ENCODE results near the gene WDR75.

Gene WDR75

DNA sequence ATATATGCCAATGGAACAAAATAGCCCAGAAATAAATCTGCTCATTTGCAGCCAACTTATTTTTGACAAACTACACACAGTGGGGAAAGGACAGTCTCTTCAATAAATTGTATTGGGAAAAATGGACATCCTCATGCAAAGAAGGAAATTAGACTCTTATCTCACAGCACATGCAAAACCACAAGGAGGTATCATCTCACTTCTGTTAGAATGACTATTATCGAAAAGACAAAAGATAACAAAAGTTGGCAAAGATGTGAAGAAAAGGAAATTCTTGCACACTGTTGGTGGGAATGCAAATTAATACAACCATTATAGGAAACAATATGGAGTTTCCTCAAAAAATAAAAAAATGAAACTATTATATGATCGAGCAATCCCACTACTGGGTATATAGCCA lies 16.3 kb upstream of the WDR75 start:
- no peak for TF ChIP-seq GATA2 (IDR thresholded peaks at IDR 0.05; ENCODE audit: low read depth, low read length)
- no peak for TF ChIP-seq GATA3 (IDR thresholded peaks at IDR 0.05; ENCODE audit: low read depth, low read length)

DNA sequence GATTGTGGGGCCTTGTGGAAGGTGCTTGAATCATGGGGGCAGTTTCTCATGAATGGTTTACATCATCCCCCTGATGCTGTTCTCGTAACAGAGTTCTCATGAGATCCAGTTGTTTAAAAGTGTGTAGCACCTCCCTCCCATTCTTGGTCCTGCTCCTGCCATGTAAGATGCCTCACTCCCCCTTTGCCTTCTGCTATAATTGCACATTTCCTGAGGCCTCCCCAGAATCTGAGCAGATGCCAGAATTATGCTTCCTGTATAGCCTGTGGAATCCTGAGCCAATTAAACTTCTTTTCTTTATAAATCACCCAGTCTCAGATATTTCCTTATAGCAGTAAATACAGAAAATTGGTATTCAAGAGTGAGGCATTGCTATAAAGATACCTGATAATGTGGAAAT lies 15.6 kb upstream of the WDR75 start:
- TF ChIP-seq GATA3 (IDR thresholded peaks at IDR 0.05; ENCODE audit: low read depth, low read length) (no peak), GATA2 (IDR thresholded peaks at IDR 0.05; ENCODE audit: low read depth, low read length) (no peak)

DNA sequence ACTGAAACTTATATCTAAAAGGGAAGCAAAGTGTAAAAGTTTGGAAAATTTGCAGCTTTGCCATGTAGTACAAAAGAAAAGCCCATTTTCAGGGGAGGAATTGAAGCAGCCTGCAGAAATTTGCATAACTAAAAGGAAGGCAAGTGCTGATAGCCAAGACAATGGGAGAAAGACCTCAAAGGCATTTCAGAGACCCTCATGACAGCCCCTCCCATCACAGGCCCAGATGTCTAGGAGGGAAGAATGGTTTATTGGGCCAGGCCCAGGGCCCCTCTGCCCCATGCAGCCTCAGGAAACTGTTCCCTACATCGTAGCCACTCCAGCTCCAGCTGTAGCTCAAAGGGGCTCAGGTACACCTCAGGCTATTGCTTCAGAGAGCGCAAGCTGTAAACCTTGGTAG lies 14.4 kb upstream of the WDR75 start:
- no peak for TF ChIP-seq GATA3 (IDR thresholded peaks at IDR 0.05; ENCODE audit: low read depth, low read length)

DNA sequence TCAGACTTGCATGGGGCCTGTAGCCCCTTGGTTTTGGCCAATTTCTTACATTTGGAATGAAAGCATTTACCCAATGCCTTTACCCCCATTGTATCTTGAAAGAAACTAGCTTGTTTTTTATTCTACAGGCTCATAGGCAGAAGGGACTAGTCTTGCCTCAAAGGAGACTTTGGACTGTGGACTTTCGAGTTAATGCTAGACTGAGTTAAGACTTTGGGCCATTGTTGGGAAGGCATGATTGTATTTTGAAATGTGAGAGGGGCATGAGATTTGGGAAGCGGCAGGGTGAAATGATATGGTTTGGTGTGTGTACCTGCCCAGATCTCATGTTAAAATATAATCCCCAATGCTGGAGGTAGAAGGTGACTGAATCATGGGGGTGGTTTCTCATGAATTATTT lies 13.4 kb upstream of the WDR75 start:
- TF ChIP-seq GATA3 (IDR thresholded peaks at IDR 0.05; ENCODE audit: low read depth, low read length) (no peak), GATA2 (IDR thresholded peaks at IDR 0.05; ENCODE audit: low read depth, low read length) (no peak)

DNA sequence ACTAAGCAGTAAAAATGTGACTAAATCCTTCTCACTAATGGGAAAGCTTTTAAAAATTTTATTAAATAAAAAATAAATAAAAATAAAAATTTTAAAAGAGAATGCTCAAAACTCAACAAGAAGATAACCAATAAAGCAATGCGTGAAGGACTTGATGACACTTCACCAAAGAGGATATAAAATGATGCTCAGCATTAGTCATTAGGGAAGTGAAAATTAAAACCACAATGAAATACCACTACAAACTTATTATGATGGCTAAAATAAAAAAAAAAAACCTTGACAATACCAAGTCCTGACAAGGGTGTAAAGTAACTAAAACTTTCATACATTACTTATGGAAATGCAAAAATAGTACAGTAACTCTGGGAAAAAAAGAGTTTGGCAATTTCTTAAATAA lies 3.3 kb upstream of the WDR75 start:
- TF ChIP-seq GATA3 (IDR thresholded peaks at IDR 0.05; ENCODE audit: low read depth, low read length), result no peak
- TF ChIP-seq GATA2 (IDR thresholded peaks at IDR 0.05; ENCODE audit: low read depth, low read length), result no peak

DNA sequence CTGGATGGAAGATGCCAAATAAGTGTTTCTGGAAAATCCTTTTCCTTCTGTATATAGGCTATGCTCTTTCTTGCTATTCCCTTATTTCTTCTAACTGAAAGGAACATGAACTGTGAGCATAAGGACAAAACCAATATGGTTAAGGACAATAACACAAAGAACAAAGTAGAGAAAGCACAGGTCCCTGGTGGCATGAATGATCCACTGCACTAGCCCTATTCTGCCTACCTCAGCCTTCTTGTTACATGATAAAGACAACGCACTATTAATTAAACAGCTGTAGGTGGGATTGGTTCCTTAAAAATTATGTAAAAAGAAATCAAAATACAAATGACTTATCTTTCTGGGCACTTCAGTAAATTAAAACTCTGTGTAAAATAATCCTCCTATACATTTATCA lies 1.9 kb upstream of the WDR75 start:
- TF ChIP-seq GATA2 (IDR thresholded peaks at IDR 0.05; ENCODE audit: low read depth, low read length) (no peak), GATA3 (IDR thresholded peaks at IDR 0.05; ENCODE audit: low read depth, low read length) (no peak)

DNA sequence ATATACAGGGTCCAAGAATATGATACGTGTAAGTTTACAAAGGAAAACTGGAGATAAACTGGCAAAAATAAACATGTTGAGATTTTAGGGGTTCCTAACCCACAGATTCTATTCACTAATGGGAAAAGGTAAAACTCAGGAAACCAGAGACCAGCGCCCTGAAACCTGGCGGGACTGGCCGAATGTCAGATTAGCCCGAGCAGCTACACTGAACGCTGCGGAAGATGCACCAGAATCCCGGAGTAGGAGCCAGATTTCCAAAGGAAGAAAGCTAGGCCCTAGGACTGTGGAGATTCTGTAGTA lies 679 bp upstream of the WDR75 start:
- no peak for TF ChIP-seq GATA2 (IDR thresholded peaks at IDR 0.05; ENCODE audit: low read depth, low read length)
- no peak for TF ChIP-seq GATA3 (IDR thresholded peaks at IDR 0.05; ENCODE audit: low read depth, low read length)

DNA sequence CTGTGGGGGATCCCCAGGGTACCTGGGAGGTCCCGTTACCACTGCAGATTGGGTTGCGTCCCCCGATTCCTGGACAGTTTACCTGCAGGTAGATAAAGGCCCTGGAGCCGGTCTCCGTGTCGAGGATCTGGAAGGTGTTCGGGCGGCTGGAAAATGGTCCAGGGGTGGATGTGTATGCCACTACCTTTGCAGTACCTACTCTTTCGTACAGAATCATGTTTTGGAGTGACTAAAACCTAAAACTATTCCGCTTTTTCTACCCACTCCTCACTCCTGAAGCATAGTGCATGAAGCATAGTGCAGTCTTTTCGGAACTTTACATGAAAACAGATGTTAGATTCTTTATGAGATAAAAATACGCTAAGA lies 418 bp downstream of the WDR75 start:
- no peak for TF ChIP-seq GATA3 (IDR thresholded peaks at IDR 0.05; ENCODE audit: low read depth, low read length)
- TF ChIP-seq GATA2 (IDR thresholded peaks at IDR 0.05; ENCODE audit: low read depth, low read length), result no peak; the same call in 1 of the 2 replicates

DNA sequence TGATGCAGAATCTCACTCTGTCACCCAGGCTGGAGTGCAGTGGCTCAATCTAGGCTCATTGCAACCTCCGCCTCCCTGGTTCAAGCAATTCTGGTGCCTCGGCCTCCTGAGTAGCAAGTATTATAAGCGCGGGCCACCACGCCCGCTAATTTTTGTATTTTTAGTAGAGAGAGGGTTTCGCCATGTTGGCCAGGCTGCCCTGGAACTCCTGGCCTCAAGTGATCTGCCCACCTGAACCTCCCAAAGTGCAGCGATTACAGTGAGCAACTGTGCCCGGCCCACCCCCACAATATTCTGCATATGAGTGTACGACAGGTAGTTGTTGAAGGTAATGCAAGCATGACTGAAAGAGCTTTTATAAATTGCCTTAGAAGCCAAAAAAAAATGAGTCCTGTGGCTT lies 1.2 kb downstream of the WDR75 start:
- TF ChIP-seq GATA2 (IDR thresholded peaks at IDR 0.05; ENCODE audit: low read depth, low read length), result no peak
- TF ChIP-seq GATA3 (IDR thresholded peaks at IDR 0.05; ENCODE audit: low read depth, low read length), result no peak

DNA sequence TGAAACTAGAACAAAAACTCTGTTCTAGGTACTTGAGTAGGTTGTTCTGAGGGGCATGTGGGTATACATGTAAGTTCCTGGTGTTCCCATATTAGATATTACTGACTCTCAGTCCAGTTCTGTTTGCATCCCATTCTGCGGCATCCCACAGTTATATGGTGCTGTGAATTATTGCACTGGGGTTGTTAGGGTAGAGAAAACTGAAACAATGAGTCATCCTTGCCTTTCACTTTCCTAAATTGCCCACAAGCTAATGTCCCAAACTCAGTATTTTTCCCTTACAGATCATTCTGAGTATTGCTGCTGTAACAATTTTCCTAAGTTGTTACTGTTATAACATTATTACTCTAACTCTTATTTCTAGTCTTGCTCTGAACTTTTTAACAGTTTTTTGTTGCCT lies 3.0 kb downstream of the WDR75 start:
- TF ChIP-seq GATA3 (IDR thresholded peaks at IDR 0.05; ENCODE audit: low read depth, low read length) (no peak), GATA2 (IDR thresholded peaks at IDR 0.05; ENCODE audit: low read depth, low read length) (no peak)

DNA sequence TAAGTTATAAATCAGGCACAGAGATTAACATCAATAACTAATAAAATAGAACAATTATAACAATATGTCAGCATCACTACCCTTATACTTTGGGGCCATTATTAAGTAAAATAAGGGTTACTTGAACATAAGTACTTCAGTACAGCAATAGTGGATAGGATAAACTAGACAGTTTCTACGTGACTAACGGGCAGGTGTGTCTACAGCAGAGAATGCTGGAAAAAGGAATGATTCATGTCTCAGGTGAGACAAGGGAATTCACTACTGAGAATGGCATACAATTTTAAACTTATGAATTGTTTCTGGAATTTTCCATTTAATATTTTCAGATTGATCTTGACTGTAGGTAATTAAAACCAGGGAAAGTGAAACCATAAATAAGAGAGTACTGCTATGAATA lies 5.5 kb downstream of the WDR75 start:
- TF ChIP-seq GATA2 (IDR thresholded peaks at IDR 0.05; ENCODE audit: low read depth, low read length) (no peak), GATA3 (IDR thresholded peaks at IDR 0.05; ENCODE audit: low read depth, low read length) (no peak)

DNA sequence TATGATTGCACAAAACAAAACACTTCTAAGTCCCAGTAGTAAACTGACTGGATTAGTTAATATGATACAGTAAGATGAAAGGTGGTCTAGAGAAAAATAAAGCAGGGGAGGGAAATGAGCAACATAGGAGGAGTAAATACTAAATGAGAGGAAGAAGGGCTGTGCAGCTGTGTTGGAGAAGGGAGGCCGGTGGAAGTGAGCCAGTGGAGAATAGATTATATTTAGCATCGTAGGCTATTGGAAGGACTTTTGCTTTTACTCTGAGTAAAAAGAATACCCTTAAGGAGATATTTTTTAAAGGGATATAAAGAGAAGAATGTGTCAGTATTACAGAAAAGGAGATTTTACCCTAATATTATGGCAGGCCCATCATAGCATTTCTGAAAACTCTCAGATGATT lies 12.7 kb downstream of the WDR75 start:
- TF ChIP-seq GATA2 (IDR thresholded peaks at IDR 0.05; ENCODE audit: low read depth, low read length) (no peak), GATA3 (IDR thresholded peaks at IDR 0.05; ENCODE audit: low read depth, low read length) (no peak)

DNA sequence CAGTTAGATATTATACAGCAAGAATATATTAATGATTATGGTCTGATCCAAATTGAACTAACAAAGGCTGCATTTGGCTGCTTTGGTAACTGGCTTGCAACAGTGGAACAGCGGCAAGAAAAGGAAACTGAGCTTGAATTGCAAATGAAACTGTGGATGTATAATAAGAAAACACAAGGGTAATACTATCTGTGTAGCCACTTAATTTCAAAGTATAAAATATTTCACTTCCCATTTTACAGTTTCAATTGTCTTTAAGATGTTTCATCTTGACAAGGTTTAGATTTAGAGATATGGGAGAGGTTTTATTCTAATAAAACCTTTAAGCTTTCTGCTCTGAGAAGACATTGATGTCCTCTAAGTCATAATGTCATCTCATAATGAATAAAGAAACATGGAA lies 23.8 kb downstream of the WDR75 start:
- no peak for TF ChIP-seq GATA3 (IDR thresholded peaks at IDR 0.05; ENCODE audit: low read depth, low read length)
- no peak for TF ChIP-seq GATA2 (IDR thresholded peaks at IDR 0.05; ENCODE audit: low read depth, low read length)

DNA sequence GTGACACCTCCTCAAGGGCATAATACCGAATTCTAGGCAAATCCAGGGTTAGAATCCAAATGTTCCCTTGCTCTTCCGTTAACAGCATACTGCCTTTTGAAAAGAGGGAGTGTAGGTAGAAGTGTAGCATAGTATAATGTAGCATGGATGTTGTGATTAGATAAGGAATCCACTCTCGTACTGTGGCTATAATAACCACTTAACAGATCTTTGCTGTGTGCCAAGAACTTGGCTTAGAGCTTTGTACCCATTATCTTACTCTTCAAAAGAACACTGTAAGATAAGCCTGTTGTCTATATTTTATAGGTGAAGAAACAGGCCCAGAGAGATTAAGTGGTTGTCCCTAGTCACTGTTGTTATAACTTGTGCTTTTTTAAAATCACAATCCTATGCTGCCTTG lies 24.2 kb downstream of the WDR75 start:
- TF ChIP-seq GATA3 (IDR thresholded peaks at IDR 0.05; ENCODE audit: low read depth, low read length) (no peak), GATA2 (IDR thresholded peaks at IDR 0.05; ENCODE audit: low read depth, low read length) (no peak)

DNA sequence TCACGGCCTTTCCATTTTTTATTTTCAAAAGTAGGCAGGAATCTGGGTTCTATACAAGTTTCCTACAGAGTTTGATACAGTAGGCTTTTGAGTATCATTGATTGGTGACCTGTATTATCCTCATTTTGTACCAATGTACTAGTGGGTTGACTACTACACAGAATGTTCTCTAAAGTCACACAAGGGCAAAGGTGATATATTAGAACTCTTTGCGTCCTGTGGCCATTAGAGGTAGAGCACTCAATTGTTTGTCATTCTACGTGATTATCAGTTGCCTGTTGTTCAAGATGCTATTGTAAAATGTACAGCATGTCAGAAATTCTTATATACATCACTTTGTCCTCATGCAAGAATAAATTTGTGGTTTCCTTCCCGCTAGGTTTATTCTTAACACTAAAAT lies 24.8 kb downstream of the WDR75 start:
- TF ChIP-seq GATA2 (IDR thresholded peaks at IDR 0.05; ENCODE audit: low read depth, low read length), result no peak
- TF ChIP-seq GATA3 (IDR thresholded peaks at IDR 0.05; ENCODE audit: low read depth, low read length), result no peak

DNA sequence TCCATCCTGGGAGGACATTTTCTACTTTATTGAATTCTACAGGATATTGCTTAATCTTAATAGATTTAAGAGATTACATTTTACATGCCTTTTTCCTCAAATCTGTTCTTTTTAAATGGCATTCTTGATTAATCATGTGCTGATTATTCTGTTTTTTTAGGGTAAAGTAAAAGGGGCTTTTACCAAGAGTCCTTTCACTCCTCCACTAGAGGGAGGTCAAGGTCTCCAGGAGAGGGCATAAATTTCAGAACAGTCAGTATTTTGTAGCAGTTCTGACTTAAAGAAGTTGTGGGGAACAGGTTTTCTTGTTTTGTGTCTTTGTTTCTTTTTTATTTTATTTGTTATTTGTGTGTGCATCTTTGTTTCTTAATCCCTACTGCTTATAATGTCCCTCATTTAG lies 25.4 kb downstream of the WDR75 start:
- no peak for TF ChIP-seq GATA2 (IDR thresholded peaks at IDR 0.05; ENCODE audit: low read depth, low read length)
- no peak for TF ChIP-seq GATA3 (IDR thresholded peaks at IDR 0.05; ENCODE audit: low read depth, low read length)

DNA sequence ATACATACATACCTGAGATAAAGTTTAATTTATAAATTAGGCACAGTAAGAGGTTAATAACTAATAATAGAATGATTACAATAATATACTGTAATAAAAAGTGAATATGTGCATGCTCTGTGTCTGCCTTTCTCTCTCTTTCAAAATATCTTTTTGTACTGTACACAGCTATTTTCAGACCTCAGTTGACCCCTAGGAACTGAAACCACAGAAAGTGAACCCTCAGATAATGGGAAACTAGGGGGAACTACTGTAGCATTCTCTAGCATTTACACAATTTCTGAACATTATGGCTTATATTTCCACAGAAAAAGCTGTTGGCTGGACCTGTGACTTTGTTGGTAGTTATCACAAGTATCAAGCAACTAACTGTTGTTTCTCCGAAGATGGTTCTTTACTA lies 25.9 kb downstream of the WDR75 start:
- TF ChIP-seq GATA2 (IDR thresholded peaks at IDR 0.05; ENCODE audit: low read depth, low read length) (no peak), GATA3 (IDR thresholded peaks at IDR 0.05; ENCODE audit: low read depth, low read length) (no peak)
